Stimulated activated naive CD8-positive, alpha-beta T cell treated with anti-CD3 and anti-CD28 coated beads, Interleukin-15, Interleukin-2, amounts not matched to agents 100 ng/mL and 50 ng/mL, for 24 hours (primary cell): Measurements from ENCODE around the gene RXRA.

Experiments used
- H3K27ac Mint-ChIP-seq: one replicate; pipeline ENCODE4 v1.8.0; 2021; ENCODE audit warnings: mild to moderate bottlenecking, mixed read lengths
- H3K27me3 Mint-ChIP-seq: one replicate; pipeline ENCODE4 v1.8.0; 2021; ENCODE audit warnings: mixed read lengths
- H3K36me3 Mint-ChIP-seq: one replicate; pipeline ENCODE4 v1.8.0; 2021; ENCODE audit warnings: low read depth, mixed read lengths
- H3K4me1 Mint-ChIP-seq: one replicate; pipeline ENCODE4 v1.8.0; 2021; ENCODE audit warnings: low read depth, mixed read lengths
- H3K4me3 Mint-ChIP-seq: one replicate; pipeline ENCODE4 v1.8.0; 2021; ENCODE audit warnings: mild to moderate bottlenecking, mixed read lengths
- H3K9me3 Mint-ChIP-seq: one replicate; pipeline ENCODE4 v1.8.0; 2021; ENCODE audit warnings: mixed read lengths

The RXRA gene

GRCh38 chr9:134433909-134434882, 107.9 kb downstream of the RXRA start:
- H3K4me3 Mint-ChIP-seq = no peak overlapping the region
- H3K36me3 Mint-ChIP-seq = no peaks in the 10 kb centered on the region
- no peak overlapping the region for H3K27ac Mint-ChIP-seq
- no peaks in the 10 kb centered on the region for H3K9me3 Mint-ChIP-seq
- no peaks in the 10 kb centered on the region for H3K27me3 Mint-ChIP-seq
- no peaks in the 10 kb centered on the region for H3K4me1 Mint-ChIP-seq

GRCh38 chr9:134434894-134435506, 108.7 kb downstream of the RXRA start:
- peaks cover under 1% of the 10 kb centered on the region for H3K4me1 Mint-ChIP-seq
- H3K4me3 Mint-ChIP-seq = no peak overlapping the region
- H3K27me3 Mint-ChIP-seq = peaks cover under 1% of the 10 kb centered on the region
- H3K36me3 Mint-ChIP-seq = no peaks in the 10 kb centered on the region
- H3K9me3 Mint-ChIP-seq = no peaks in the 10 kb centered on the region
- H3K27ac Mint-ChIP-seq = no peak overlapping the region

GRCh38 chr9:134435550-134436378, 109.5 kb downstream of the RXRA start:
- Mint-ChIP-seq H3K27ac (no peak overlapping the region), H3K9me3 (no peaks in the 10 kb centered on the region), H3K27me3 (peaks cover 5% of the 10 kb centered on the region), H3K4me1 (peaks cover 4% of the 10 kb centered on the region), H3K36me3 (no peaks in the 10 kb centered on the region), H3K4me3 (no peak overlapping the region)

GRCh38 chr9:134436379-134436762, 110.1 kb downstream of the RXRA start:
- peaks cover 11% of the 10 kb centered on the region for H3K27me3 Mint-ChIP-seq
- H3K9me3 Mint-ChIP-seq = no peaks in the 10 kb centered on the region
- H3K27ac Mint-ChIP-seq = no peak overlapping the region
- H3K4me3 Mint-ChIP-seq = no peak overlapping the region
- H3K4me1 Mint-ChIP-seq = peaks cover 4% of the 10 kb centered on the region
- no peaks in the 10 kb centered on the region for H3K36me3 Mint-ChIP-seq

GRCh38 chr9:134436911-134437310, 110.7 kb downstream of the RXRA start:
- Mint-ChIP-seq H3K36me3 (no peaks in the 10 kb centered on the region), H3K4me1 (peaks cover 4% of the 10 kb centered on the region), H3K27ac (no peak overlapping the region), H3K9me3 (no peaks in the 10 kb centered on the region), H3K27me3 (peaks cover 15% of the 10 kb centered on the region), H3K4me3 (no peak overlapping the region)

GRCh38 chr9:134437403-134438194, 111.3 kb downstream of the RXRA start:
- Mint-ChIP-seq H3K9me3 (no peaks in the 10 kb centered on the region), H3K4me1 (peaks cover 4% of the 10 kb centered on the region), H3K36me3 (no peaks in the 10 kb centered on the region), H3K27ac (no peak overlapping the region), H3K4me3 (no peak overlapping the region), H3K27me3 (peaks cover 19% of the 10 kb centered on the region)

GRCh38 chr9:134438195-134438788, 112.0 kb downstream of the RXRA start:
- no peak overlapping the region for H3K27ac Mint-ChIP-seq
- H3K4me1 Mint-ChIP-seq = peaks cover 8% of the 10 kb centered on the region
- no peak overlapping the region for H3K4me3 Mint-ChIP-seq
- no peaks in the 10 kb centered on the region for H3K36me3 Mint-ChIP-seq
- H3K9me3 Mint-ChIP-seq = no peaks in the 10 kb centered on the region
- peaks cover 19% of the 10 kb centered on the region for H3K27me3 Mint-ChIP-seq

GRCh38 chr9:134439368-134439784, 113.1 kb downstream of the RXRA start:
- Mint-ChIP-seq H3K36me3 (no peaks in the 10 kb centered on the region), H3K27ac (no peak overlapping the region), H3K9me3 (no peaks in the 10 kb centered on the region), H3K4me1 (peaks cover 15% of the 10 kb centered on the region), H3K27me3 (peaks cover 19% of the 10 kb centered on the region), H3K4me3 (no peak overlapping the region)

GRCh38 chr9:134440636-134441226, 114.5 kb downstream of the RXRA start:
- H3K4me1 Mint-ChIP-seq = peaks cover 15% of the 10 kb centered on the region
- H3K9me3 Mint-ChIP-seq = peaks cover 4% of the 10 kb centered on the region
- H3K27me3 Mint-ChIP-seq = peaks cover 27% of the 10 kb centered on the region
- H3K36me3 Mint-ChIP-seq = no peaks in the 10 kb centered on the region
- no peak overlapping the region for H3K4me3 Mint-ChIP-seq
- H3K27ac Mint-ChIP-seq = no peak overlapping the region

- peaks cover 4% of the 10 kb centered on the region for H3K9me3 Mint-ChIP-seq
- H3K27me3 Mint-ChIP-seq = peaks cover 27% of the 10 kb centered on the region
- H3K27ac Mint-ChIP-seq = no peak overlapping the region
- no peaks in the 10 kb centered on the region for H3K36me3 Mint-ChIP-seq
- H3K4me3 Mint-ChIP-seq = no peak overlapping the region
- peaks cover 15% of the 10 kb centered on the region for H3K4me1 Mint-ChIP-seq
These were observed 115.2 kb downstream of the RXRA start for GRCh38 chr9:134441227-134442084.

GRCh38 chr9:134442085-134442474, 115.8 kb downstream of the RXRA start:
- H3K9me3 Mint-ChIP-seq = peaks cover 4% of the 10 kb centered on the region
- no peaks in the 10 kb centered on the region for H3K36me3 Mint-ChIP-seq
- peaks cover 15% of the 10 kb centered on the region for H3K4me1 Mint-ChIP-seq
- H3K27ac Mint-ChIP-seq = no peak overlapping the region
- H3K27me3 Mint-ChIP-seq = peaks cover 27% of the 10 kb centered on the region
- no peak overlapping the region for H3K4me3 Mint-ChIP-seq

- Mint-ChIP-seq H3K27me3 (peaks cover 27% of the 10 kb centered on the region), H3K9me3 (peaks cover 4% of the 10 kb centered on the region), H3K4me3 (no peak overlapping the region), H3K36me3 (no peaks in the 10 kb centered on the region), H3K27ac (no peak overlapping the region), H3K4me1 (peaks cover 15% of the 10 kb centered on the region)
These were observed 116.4 kb downstream of the RXRA start for GRCh38 chr9:134442486-134443173.
